Erythroblast (primary cell): Measurements from ENCODE around the gene AXL.

ENCODE experiments used
- DNase-seq, 2 experiments: peaks; one replicate each; lab custom pipeline; 2025; lab: John Stamatoyannopoulos, UW
- GATA1 ChIP-seq: IDR thresholded peaks from 2 replicates; pipeline ENCODE4 v1.6.1; 2011; ENCODE audit warnings: low read depth, mild to moderate bottlenecking, control low read depth, low read length, moderate library complexity
- POLR2A ChIP-seq: IDR thresholded peaks from 2 replicates; pipeline ENCODE4 v1.6.1; 2011; ENCODE audit warnings: mild to moderate bottlenecking, low read length

Gene AXL

DNA sequence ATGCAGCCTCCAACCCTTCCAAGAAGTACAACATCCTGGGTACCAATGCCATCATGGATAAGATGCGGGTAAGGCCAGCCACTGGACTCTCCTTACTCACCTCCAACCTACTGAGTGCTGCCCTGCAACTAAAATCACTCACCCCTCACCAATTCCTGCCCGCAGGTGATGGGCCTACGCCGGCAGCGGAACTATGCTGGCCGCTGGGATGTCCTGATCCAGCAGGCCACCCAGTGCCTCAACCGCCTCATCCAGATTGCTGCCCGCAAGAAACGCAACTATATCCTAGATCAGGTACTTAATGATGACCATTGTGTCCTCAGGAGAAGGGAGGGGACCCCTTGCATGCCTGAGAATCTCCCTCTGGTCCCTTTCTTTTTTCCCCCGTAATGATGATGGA is 75.4 kb downstream of the AXL start:
- no peak for TF ChIP-seq POLR2A
- no peak for TF ChIP-seq GATA1
- DNase-seq = no peak

DNA sequence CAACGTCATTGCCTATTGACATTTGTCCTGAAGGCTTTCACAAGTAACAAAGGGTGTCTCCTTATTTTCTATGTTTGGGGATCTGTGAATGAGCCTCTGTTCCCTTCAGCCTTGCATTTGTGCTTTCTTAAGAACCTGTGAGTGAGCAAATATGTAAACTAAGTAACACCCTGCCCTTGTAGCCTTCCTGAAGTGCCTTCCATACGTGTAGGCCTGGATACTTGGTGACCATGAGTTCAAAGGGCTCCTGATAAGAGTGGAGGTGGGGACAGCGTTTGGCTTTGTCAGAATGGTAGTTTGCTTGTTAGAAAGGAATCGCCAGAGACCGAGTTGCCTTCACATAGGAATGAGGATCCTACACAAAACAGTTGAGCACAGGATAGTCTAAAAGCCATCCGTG is 76.5 kb downstream of the AXL start:
- no peak for DNase-seq
- TF ChIP-seq POLR2A = no peak
- TF ChIP-seq GATA1 = no peak

DNA sequence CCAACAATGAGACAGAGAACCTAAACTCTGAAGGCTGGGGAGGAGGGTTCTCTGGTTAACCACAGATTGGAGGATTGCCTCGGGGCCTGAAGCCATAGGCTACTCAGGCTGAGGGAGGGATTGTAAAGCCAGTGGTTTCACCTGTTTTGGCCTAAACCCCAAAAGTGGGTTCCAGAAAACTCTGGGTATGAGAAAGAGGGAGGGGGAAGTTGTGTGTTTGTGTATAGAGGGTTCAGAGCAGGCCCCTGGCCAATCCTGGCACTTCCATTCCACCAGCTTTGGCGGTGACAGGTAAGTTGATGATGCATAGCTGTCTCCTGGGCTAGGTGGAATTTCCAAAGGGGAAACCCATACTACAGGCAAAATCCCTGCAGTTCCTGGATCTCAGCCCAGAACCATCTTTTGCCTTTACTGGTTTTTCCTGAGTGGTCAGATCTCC is 77.4 kb downstream of the AXL start:
- TF ChIP-seq GATA1 = no peak
- no peak for TF ChIP-seq POLR2A

DNA sequence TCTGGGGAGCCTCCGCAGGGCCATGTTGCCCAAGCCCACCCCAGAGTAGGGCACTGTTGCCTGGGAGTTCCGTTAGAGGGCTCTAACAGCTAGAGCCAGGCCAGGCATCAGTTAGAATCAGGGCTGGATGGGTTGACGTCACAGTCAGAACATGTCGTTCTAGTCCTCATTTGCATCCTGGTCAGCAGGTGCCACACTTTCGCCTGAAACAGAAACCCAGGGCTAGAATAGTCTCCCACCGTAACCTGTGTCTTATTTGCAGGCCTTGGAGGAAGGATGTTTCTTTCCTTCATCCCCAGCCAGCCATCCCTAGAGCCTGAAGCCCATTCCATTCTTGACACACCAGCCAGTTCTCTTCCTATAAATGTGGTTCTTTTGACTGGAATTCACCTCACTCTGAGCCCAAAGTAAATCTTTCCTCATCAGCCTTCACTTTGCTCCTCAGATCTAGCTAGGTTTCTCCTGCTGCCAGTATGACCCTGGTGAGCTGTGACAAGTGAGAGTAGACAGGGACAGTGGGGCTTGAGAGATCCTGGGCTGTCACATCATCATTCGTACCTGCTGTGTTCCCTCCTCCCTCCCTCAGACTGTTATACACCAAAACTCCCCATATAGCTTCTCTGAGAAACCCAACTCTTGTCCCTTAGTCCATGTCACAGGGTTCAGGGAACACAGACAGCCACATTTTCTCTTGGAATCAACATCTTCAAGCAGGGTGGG is 78.8 kb downstream of the AXL start:
- TF ChIP-seq GATA1 (no peak), POLR2A (no peak)
- no peak for DNase-seq

More for the DNA sequence above, 77.4 kb downstream of the AXL start:
- no peak for DNase-seq

DNA sequence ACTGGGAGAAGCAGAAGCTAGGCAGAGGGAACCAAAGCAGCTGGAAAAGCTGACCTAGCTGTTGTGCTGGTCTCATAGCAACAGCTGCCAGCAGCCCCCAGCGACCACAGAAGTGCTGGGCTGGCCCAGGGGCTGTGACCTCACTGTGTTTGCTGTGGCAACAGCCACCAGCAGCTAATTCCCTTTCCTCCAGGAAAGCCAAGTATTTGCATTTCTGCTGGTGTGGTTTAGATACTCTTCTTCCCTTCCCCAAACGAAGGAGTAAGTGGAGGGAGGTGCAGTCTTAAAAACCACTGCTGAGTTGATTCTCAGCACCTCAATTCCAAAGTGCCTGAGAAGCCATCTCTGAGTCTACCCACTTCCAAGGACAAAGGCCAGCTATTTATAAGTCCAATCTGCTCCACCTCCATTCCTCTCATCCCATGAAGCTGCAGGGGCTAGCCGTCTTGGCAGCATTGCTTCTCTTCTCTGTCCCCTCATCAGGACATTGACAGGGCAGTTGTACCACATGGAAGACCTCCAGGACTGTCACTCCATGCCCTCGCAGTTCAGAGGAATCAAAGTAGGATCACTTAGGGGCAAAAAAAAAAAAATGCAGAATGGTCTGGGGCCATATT is 79.4 kb downstream of the AXL start:
- no peak for DNase-seq
- TF ChIP-seq GATA1 (no peak), POLR2A (no peak)

DNA sequence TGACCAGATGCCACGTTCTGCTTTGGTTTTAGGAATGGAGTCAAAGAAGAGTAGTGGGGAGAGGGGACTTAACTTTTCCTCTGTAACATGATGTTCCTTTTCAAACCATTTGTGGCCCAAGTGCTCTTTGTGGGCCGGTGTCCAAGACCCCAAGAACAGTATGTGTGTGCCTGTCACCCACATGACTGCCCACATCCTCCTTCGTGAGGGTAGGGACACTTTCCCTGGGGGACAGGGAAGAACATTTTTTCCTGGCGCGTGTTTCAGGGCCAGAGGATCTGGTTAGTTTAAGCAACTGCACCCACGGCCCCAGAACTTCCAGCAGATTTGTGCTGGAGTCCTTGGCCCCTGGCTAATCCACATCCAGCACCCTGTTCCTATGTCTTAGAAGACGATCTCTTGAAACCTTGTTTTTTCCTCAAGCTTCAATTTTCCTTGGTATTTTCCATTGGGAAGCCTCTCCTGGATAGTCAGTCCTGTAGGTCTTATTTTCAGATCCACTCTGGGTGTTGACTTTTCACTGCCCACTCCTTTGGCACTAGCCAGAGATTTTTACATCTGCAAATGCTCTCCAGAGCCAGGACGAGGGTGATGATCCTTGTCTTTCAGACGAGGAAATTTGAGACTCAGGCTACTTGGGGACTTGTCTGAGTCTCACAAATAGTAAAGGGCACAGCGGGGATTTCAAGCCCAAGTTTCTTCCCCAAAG is 80.2 kb downstream of the AXL start:
- DNase-seq = no peak
- no peak for TF ChIP-seq POLR2A
- no peak for TF ChIP-seq GATA1

DNA sequence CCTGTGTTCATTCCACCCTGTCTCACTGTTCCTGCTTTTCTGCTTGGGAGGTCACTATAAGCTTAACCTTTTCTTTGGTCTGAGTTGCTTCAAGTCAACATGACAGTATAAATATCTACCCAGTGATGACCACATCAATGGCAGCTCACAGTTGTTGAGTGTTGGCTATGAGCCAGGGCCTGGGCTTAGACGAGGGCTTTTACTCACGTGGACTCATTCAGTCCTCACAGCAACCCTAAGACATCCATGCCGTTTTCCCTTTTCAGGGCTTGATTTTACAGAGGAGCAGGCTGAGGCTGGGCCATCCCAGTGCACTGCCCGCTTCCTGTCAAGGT is 80.7 kb downstream of the AXL start:
- no peak for TF ChIP-seq POLR2A
- no peak for TF ChIP-seq GATA1
- peak; percentile 8 to 40 for DNase-seq

DNA sequence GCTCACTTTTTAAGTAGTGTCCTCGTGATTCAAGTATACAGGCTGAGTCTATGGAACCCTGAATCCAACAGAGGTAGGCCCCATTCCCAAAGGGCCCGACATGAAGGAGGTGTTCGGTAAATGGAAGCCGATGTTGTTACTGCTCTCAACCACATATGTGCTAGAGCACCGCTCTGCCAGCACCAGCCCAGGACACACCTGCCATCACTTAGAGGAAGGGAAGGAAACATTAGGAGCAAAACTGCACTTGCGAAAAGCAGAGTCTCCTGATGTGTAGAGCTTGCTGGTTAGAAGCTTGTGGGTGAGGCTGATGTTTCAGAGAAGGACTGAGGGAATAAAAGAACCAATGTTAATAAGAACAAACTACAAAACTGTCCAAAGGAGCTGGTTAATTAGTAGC is 81.5 kb downstream of the AXL start:
- no peak for DNase-seq
- TF ChIP-seq POLR2A = no peak
- TF ChIP-seq GATA1 = no peak

DNA sequence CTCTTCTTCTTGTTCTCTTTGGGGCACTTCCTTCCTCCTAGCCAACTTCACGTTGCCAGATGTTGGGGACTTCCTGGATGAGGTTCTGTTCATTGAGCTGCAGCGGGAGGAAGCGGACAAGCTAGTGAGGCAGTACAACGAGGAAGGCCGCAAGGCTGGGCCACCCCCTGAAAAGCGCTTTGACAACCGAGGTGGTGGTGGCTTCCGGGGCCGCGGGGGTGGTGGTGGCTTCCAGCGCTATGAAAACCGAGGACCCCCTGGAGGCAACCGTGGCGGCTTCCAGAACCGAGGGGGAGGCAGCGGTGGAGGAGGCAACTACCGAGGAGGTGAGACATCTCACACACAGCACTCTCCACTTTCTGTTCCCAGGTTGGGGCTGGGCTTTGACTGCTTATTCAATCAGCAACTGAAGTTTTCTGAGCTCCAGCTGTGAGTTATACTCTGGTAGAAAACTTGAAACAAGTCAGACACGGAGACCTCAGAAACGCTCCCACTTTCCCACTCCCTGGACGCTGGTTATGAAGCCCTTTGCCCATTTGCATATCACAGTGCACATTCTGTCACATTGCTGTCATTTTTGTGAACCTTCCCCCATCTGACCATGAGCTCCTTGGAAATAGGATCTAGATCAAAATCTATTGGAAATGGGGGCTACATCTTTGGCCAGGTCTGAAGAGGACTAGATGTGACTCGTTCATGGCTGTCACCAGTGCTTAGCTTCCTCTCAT is 83.8 kb downstream of the AXL start:
- no peak for DNase-seq
- TF ChIP-seq GATA1 = no peak

DNA sequence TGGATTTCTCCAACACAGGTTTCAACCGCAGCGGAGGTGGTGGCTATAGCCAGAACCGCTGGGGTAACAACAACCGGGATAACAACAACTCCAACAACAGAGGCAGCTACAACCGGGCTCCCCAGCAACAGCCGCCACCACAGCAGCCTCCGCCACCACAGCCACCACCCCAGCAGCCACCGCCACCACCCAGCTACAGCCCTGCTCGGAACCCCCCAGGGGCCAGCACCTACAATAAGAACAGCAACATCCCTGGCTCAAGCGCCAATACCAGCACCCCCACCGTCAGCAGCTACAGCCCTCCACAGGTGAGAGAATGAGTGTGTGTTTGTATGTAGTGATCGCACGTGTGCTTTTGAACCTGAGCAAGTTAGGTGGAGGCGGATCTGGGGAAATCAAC is 84.9 kb downstream of the AXL start:
- no peak for TF ChIP-seq POLR2A
- TF ChIP-seq GATA1 = no peak
- no peak for DNase-seq

DNA sequence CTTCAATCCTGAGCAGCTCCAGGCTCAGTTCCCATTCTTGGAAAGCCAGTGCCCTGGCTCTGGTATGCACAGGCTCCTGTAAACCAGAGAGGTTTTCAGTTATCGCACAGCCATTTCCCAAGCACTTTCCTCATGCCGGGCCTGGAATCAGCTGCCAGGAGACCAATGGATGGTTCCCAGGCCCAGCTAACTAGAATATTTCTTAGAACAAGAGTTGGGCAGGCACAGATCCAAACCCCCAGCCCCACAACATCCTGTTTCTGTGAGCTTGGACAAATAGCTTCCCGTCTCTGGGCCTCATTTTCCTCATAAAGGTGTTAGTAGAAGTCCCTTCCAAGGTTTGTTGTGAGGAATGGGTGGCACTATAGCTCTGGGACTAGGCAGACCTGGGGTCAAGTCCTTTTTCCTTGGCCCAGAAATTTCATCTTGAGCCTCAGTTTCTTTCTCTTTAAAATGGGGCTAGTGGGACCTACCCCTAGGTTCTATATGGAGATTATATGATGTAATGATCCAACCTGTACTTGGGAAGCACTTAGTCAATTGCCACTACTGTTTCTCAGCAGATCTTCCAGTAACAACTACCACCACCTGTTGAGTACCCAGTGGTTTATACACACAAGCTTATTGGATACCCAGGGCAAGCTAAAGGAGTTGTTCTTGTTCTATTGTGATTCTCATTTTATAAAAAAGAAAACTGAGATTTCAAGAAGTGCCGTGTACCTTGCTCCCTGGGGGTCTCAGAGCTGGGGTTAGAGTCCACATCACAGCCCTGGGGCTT is 85.9 kb downstream of the AXL start:
- no peak for DNase-seq
- TF ChIP-seq POLR2A (no peak), GATA1 (no peak)

DNA sequence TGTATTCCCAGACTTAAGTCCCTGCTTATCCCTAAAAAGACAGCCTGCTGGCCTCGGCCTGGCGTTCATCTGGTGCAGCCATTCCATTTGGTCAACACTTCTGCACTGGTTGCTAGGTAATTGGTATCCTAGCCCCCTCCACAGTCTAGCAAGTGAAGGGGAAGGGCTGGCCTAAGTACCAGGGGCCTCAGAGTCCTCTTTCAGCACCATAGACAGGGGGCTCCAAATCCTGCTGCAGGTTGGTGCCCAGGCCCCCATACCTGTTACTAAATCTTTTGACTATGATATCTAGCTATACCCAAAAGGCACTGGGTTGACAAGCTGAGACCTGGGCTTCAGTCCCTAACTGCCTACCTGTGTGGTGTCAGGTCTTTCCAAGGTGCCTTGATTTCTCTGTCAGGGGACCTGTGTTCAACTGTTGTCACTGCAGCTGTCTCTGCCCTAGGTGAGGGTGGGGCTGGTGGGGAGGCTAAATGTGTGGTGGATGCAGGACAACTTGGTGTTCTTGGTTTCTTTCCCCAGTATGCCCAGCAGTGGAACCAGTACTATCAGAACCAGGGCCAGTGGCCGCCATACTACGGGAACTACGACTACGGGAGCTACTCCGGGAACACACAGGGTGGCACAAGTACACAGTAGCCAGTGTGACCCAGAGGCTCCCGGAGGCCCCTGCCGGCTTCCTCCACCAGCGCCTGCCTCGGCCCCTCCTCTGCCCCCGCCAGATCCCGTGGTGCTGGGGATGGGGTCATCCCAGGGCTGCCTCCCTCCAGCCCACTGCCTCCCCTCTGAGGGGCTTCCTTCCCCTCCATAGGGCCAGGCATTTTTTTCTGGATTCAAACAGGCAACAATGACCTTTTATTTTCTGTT is 87.1 kb downstream of the AXL start:
- no peak for TF ChIP-seq GATA1
- TF ChIP-seq POLR2A = no peak
- DNase-seq = no peak
